KMS-11 (cell line): ENCODE measurements around the gene CD55.

Source experiments
- H2AFZ ChIP-seq: fragments of 200-600 bp; sonication (generic); 2 replicates; pipeline ENCODE4 v1.6.1; 2016; ENCODE audit warnings: antibody characterized with exemption, mixed run types, low read depth
- H3K27ac ChIP-seq: fragments of 200-600 bp; sonication (generic); 2 replicates; pipeline ENCODE4 v1.6.1; 2016; ENCODE audit warnings: mild to moderate bottlenecking, mixed run types
- H3K27me3 ChIP-seq: fragments of 200-600 bp; sonication (generic); 2 replicates; pipeline ENCODE4 v1.6.1; 2017; ENCODE audit warnings: mild to moderate bottlenecking, low read depth, mixed run types, moderate library complexity; ENCODE audit not compliant: insufficient read depth
- H3K36me3 ChIP-seq: fragments of 200-600 bp; sonication (generic); 2 replicates; pipeline ENCODE4 v1.6.1; 2017; ENCODE audit warnings: mild to moderate bottlenecking, mixed run types; ENCODE audit not compliant: insufficient read depth
- H3K4me1 ChIP-seq: fragments of 200-600 bp; sonication (generic); 2 replicates; pipeline ENCODE4 v1.6.1; 2016; ENCODE audit warnings: mild to moderate bottlenecking, low read depth, mixed run types; ENCODE audit not compliant: poor library complexity, severe bottlenecking
- H3K4me2 ChIP-seq: fragments of 200-600 bp; sonication (generic); 2 replicates; pipeline ENCODE4 v1.7.0; 2016; ENCODE audit warnings: mild to moderate bottlenecking, mixed run types
- H3K4me3 ChIP-seq: fragments of 200-600 bp; sonication (generic); IDR thresholded peaks from 2 replicates; pipeline ENCODE4 v1.6.1; 2017; ENCODE audit warnings: low read depth, low read length, mixed read lengths; ENCODE audit not compliant: insufficient read depth
- H3K79me2 ChIP-seq: fragments of 200-600 bp; sonication (generic); 2 replicates; pipeline ENCODE4 v1.6.1; 2016; ENCODE audit warnings: low read depth, mixed run types; ENCODE audit not compliant: insufficient read depth
- H3K9ac ChIP-seq: fragments of 200-600 bp; sonication (generic); 2 replicates; pipeline ENCODE4 v1.6.1; 2016; ENCODE audit warnings: mild to moderate bottlenecking, mixed run types
- H4K20me1 ChIP-seq: fragments of 200-600 bp; sonication (generic); 2 replicates; pipeline ENCODE4 v1.6.1; 2016; ENCODE audit warnings: mild to moderate bottlenecking, mixed run types; ENCODE audit not compliant: insufficient read depth
- TF ChIP-seq, protein P1 (sequence below): fragments of 200-600 bp; sonication (generic); conservative IDR thresholded peaks from 2 replicates; pipeline ENCODE4 v1.6.1; 2017; ENCODE audit warnings: low read depth, mild to moderate bottlenecking, antibody characterized with exemption, low read length, moderate library complexity, mixed read lengths

The CD55 gene

GRCh38 chr1:207355513-207356295, 34.2 kb downstream of the CD55 start:
- H2AFZ ChIP-seq: no peak overlapping the region
- H3K4me1 ChIP-seq: peaks cover 12% of the 10 kb centered on the region
- H3K9ac ChIP-seq: no peak overlapping the region
- H3K27me3 ChIP-seq: no peaks in the 10 kb centered on the region
- H3K4me3 ChIP-seq: no peak overlapping the region
- no peaks in the 10 kb centered on the region for H4K20me1 ChIP-seq
- H3K36me3 ChIP-seq: no peaks in the 10 kb centered on the region
- H3K4me2 ChIP-seq: no peak overlapping the region
- TF ChIP-seq, protein P1, sequence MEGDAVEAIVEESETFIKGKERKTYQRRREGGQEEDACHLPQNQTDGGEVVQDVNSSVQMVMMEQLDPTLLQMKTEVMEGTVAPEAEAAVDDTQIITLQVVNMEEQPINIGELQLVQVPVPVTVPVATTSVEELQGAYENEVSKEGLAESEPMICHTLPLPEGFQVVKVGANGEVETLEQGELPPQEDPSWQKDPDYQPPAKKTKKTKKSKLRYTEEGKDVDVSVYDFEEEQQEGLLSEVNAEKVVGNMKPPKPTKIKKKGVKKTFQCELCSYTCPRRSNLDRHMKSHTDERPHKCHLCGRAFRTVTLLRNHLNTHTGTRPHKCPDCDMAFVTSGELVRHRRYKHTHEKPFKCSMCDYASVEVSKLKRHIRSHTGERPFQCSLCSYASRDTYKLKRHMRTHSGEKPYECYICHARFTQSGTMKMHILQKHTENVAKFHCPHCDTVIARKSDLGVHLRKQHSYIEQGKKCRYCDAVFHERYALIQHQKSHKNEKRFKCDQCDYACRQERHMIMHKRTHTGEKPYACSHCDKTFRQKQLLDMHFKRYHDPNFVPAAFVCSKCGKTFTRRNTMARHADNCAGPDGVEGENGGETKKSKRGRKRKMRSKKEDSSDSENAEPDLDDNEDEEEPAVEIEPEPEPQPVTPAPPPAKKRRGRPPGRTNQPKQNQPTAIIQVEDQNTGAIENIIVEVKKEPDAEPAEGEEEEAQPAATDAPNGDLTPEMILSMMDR: no peak
- H3K79me2 ChIP-seq: no peaks in the 10 kb centered on the region
- H3K27ac ChIP-seq: no peak overlapping the region

DNA sequence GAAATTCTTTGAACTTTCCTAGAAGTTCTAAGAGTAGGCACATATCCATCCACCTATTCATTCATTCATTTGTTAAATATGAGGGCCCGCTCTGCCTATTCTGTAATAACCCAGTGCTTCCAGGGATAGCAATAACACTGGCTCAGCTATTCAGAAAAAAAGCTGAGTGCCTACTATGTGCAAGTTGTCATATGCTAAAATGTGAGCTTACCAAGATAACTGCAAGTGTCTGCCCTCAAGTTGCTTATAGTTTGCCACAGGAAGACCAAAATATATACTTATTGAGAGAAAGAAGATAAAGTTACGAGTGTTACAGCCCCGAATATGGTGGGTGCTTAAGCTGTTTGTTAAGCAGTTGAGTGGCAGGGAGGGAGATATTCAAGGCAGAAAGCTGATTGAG, 39.6 kb downstream of the CD55 start:
- TF ChIP-seq, protein P1: no peak
- Histone ChIP-seq H3K4me3 (no peak overlapping the region), H3K9ac (no peak overlapping the region), H3K79me2 (no peaks in the 10 kb centered on the region), H2AFZ (no peak overlapping the region), H3K27ac (no peak overlapping the region), H3K4me2 (no peak overlapping the region), H4K20me1 (no peaks in the 10 kb centered on the region), H3K4me1 (peaks cover 32% of the 10 kb centered on the region), H3K36me3 (no peaks in the 10 kb centered on the region), H3K27me3 (no peaks in the 10 kb centered on the region)

GRCh38 chr1:207361889-207362288, 40.4 kb downstream of the CD55 start:
- Histone ChIP-seq H3K4me3 (no peak overlapping the region), H3K79me2 (no peaks in the 10 kb centered on the region), H3K4me2 (no peak overlapping the region), H3K36me3 (no peaks in the 10 kb centered on the region), H3K27me3 (no peaks in the 10 kb centered on the region), H2AFZ (no peak overlapping the region), H4K20me1 (no peaks in the 10 kb centered on the region), H3K27ac (no peak overlapping the region), H3K4me1 (peaks cover 28% of the 10 kb centered on the region), H3K9ac (no peak overlapping the region)
- TF ChIP-seq, protein P1: no peak

DNA sequence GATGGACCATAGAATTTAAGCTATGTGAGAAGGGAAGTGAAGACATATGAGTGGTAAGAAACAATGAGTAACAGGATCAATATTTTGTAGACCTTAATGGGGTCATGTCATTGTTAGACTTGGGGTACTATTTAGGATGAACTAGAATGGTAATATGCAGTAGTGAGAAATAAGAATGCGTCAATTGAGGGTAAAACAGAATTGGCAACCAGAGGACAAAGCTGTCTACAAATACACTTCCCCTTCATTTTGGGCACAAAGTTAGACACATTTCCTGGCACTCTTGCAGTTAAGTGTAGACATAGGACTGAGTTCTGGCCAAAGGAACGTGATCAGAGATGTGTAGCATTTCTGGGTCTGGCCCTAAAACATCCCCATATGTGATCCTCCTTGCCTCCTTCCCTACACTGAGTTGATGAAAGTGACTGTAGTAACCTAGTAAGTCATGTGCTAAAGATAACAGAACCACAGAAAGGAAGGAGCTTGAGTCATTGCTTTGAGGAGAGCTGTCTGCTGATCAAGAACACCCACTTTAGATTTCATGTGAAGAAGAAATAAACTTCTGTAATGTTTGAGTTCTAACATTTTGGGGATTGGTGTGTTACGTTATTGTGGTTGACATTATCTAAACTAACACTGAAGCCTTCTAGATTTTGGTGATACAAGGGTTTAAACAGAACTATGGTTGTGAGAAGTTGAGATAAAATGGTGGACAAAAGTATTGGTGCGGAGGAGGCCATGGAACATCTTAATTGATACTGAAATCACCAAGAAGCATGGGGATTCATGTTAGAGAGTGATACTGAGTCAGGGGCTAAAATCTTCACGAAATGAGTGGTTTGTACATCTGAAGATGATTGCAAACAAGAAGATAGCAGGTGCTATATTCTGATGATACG, 41.7 kb downstream of the CD55 start:
- no peaks in the 10 kb centered on the region for H4K20me1 ChIP-seq
- no peak overlapping the region for H3K27ac ChIP-seq
- no peak overlapping the region for H3K4me2 ChIP-seq
- peaks cover 27% of the 10 kb centered on the region for H3K4me1 ChIP-seq
- no peaks in the 10 kb centered on the region for H3K36me3 ChIP-seq
- H3K9ac ChIP-seq: no peak overlapping the region
- H3K27me3 ChIP-seq: no peaks in the 10 kb centered on the region
- TF ChIP-seq, protein P1: no peak
- H2AFZ ChIP-seq: no peak overlapping the region
- no peak overlapping the region for H3K4me3 ChIP-seq
- no peaks in the 10 kb centered on the region for H3K79me2 ChIP-seq
